GM18867 (cell line): ENCODE results near the gene CD247.

Experiments used
- ATAC-seq: cut with Tn5 transposase; IDR thresholded peaks from one replicate; pipeline ENCODE4 v1.9.1; 2021; ENCODE audit warnings: mild to moderate bottlenecking, moderate library complexity; ENCODE audit not compliant: unreplicated experiment

CD247 gene

DNA sequence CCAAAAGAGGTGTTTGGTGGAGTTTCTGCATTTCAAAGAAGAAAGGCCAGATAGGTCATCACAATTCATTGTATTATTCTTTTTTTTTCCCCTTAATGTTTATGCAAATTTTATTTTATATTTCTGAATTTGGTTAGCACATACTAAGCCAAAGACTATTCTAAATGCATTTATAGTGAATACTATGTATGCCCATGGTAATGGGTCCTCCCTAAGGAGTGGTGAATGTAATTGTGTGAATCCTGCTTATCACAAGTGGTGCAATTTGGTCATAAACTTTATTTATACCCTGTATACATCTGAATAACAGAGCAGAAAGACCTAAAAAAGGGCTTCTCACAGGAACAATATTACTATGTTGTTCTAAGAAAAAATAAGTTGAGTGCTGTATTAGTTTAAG lies 99.1 kb downstream of the CD247 start:
- ATAC-seq = no peak

- no peak for ATAC-seq
These were observed 99.9 kb downstream of the CD247 start for GRCh38 chr1:167418391-167418790.

DNA sequence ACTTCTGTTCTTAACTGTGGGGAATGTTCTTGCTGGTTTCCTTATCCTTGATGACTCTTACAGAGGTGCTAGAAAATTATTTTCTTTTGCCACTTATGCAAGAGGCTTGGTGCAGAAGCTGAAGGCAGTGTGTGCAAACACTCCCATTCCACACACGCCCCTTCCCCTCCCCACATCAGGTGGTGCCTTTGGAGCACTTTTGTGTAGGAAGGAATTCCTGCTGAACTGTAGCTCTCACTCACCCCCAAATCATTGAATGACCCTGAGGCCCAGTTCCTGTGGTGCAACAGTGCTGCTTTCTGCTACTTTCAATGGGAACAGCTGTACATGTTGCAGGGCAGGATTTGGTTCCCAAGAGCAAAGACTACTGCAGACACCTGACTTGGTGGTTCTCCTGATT lies 101.8 kb downstream of the CD247 start:
- ATAC-seq = no peak

- ATAC-seq = no peak
These were observed 105.0 kb downstream of the CD247 start for GRCh38 chr1:167413328-167413727.

DNA sequence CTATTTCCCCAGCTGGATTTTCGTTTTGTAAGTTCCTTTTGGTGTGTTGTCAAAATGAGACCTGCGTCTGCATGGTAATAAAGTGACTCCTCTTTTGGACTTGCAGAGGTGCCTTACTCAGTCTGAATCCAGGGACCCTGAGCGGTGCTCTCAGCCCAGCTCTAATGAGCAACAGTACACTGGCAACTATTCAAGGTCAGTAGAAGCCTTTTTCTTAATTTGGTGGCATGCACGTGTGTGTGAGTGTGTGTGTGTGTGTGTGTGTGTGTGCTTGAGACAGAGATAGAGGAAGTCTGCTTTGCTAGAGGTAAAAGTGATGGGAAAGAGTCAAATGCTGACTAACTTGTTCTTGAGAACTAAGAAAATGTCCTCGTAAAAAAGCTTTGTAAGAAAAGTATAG lies 105.4 kb downstream of the CD247 start:
- no peak for ATAC-seq

DNA sequence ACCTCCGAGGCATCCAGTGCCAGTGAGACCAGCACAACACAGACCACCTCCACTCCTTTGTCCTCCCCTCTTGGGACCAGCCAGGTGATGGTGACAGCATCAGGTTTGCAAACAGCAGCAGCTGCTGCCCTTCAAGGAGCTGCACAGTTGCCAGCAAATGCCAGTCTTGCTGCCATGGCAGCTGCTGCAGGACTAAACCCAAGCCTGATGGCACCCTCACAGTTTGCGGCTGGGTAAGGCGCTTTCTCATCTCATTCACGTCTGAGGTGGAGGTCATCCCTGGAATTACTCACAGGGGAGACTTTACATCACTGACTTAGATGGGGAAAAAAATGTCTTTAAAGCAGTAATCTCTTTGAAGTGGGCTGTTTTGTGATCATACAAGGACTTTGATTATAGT lies 106.3 kb downstream of the CD247 start:
- no peak for ATAC-seq

DNA sequence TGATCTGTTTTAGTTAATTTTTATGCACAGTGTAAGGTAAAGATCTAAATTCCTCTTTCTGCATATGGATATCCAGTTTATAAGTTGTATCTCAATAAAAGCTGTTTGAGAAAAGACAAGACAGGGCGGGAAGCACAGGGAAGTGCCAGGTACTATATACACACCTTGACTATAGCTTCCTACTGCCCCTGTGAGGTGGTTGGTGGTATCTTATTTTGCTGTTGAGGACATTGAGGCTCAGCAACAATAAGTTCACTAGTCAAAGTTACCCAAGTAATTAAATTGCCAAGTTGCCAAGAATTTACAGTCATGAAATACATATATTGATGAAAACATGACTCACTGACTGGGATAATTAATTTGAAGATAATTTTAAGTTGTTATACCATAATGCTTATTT lies 109.1 kb downstream of the CD247 start:
- no peak for ATAC-seq

DNA sequence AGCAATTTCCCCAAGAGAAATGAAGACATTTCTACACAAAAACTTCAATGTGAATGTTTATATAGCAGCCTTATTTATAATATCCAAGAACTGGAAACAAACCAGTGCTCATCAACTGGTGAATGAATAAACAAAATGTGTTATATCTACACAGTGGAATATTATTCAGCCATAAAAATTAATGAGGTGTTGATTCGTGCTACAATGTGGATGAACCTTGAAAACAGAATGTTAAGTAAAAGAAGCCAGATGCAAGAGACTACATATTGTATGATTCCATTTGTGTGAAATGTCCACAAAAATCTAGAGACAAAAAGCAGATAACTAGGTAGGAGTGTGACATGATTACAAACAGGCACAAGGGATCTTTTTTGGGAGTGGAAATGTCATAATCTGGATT lies 110.0 kb downstream of the CD247 start:
- ATAC-seq = no peak

DNA sequence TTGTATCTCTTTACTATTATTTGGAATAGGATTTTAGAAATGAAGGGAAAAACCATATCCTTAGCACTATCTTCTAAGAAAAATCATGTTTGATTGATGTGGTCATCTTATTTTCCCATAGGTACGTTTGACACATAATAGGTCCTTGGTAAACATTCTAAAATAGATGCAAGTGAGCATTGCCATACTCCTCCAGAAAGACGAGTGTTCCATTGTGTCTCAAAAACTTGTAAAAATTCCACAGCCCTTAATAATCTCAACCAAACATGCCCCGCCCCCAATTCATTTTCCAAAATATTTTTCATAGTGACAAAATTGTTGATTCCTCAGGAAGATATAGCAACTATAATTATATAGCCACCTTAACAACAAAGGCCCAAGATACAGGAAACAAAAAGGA lies 113.4 kb downstream of the CD247 start:
- no peak for ATAC-seq

GRCh38 chr1:167404161-167404888 lies 114.0 kb downstream of the CD247 start:
- no peak for ATAC-seq

- peak; percentile 71 for ATAC-seq
These were observed 117.0 kb downstream of the CD247 start for GRCh38 chr1:167401260-167401873.

GRCh38 chr1:167400359-167400953 lies 117.9 kb downstream of the CD247 start:
- ATAC-seq = no peak

DNA sequence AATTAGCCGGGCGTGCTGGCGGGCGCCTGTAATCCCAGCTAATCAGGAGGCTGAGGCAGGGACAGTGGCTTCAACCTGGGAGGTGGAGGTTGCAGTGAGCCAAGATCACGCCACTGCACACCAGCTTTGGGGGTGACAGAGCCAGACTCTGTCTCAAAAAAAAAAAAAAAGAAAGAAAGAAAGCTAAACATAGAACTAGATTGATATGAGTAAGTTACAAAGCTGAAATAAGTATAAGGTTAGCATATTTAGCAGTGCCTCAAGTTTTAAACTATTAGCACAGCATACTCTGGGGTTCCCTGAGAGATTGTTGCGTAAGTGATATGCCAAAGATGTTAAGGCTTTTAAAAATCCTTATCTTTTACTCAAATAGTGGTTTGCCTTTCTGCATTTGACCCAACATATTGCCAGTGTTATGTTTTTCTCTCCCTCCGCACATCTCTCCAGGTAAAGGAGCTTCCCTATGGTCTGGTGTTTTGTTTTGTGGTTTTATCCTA lies 126.1 kb downstream of the CD247 start:
- no peak for ATAC-seq

DNA sequence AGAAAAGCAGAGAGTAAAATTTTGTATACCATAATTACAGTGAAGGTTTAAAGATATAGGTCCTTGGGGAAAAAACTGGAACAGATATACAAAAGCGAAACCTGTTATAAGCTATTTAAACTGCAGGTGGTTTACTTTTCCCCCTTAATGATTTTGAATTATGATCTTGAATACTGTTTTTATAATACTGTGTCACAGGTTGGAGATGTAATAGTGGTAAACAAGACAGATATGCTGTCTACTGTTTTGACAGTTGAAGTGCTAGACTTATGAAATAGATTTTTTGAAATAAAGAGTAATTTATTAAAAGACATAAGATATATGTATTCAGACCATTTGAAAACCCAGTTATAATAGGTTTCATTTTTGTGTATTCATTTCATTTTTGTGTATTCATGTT lies 129.4 kb downstream of the CD247 start:
- no peak for ATAC-seq

DNA sequence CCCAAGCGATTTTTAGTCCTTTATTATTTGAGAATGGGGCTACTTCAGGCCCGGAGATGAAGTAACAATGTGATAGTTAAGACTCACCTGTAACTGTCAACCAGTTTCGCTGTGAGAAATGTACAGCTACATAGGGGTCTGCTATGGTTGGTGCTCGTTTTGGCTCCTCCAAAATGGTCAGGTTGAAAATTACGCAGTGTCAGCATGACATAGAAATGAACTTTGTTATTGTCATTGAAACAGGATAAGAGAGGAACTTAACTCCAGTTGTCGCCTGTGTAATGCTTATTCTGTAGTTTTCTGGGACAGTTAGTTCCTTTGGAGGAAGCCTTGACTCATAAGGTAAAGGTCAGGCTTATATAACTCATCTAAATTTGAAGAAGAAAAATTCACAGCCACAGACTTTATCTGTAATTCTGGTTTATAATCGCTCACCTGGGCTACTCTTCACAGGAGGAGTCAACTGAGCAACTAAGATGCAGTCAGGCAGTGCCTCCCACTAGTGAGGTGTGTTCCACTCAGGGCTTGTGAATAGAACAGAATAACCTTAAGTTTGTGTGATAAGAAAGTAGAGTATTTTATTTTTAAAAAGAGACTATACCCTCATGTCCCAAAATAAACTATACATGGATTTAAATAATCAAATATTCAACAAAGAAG lies 130.9 kb downstream of the CD247 start:
- ATAC-seq = no peak
